Glomerular endothelial cell (primary cell): ENCODE data around the gene BAIAP2L2. TPM values are rescaled to one million over a fixed set of nuclear protein-coding genes. Genes with fewer than 3 reads are reported as not detected.
"Not testable (repeated sequence)": the region's sequence is repeated elsewhere in the genome, so short reads cannot be mapped to it uniquely, and the experiment has no call there.

ENCODE experiments used
- DNase-seq: peaks from one replicate; pipeline ENCODE4 v3.0.0-alpha.2; 2011; ENCODE audit warnings: low read depth, low spot score; ENCODE audit errors: extremely low read depth
- total RNA-seq: library from RNA; depleted of rRNA; stranded (reverse); fragments of >200 nt; gene quantifications from 2 replicates; pipeline ENCODE4 v1.2.3, GENCODE V29; 2015

The BAIAP2L2 gene
- total RNA-seq, 1 donor from 2014 or later = 0.93 TPM

DNA sequence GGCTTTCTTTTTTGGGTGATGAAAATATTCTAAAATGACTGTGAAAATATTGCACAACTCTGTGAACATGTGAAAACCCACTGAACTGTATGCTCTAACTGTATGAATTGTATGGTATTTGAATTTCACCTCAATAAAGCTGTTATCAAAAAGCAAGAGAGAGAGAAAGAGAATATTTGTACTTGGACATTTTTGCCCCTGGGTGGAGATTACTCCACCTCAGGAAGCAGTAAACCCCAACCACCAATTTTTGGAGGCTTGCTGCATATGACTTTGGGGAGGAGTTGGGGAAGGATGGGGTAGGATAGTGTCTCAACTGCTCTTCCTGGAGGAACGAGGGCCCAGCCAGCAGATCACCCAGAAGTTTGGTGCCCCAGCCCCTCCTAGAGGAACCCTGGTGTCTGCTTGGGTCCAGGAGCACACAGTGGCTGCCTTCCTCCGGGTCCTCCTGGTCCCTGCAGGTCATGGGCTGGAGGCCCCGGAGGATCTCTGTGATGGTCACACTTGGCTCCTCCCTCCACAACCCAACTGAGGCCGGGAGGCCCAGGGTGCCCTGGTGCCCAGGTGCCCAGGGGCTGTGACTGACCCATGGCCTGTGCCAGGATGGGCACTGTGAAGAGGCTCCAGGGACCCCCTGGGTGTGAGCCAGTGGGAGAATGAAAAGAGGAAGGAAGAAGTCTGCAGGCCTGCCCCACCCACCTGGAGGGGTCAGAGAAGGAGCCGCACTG, 68.6 kb downstream of the BAIAP2L2 start:
- DNase-seq = no peak

DNA sequence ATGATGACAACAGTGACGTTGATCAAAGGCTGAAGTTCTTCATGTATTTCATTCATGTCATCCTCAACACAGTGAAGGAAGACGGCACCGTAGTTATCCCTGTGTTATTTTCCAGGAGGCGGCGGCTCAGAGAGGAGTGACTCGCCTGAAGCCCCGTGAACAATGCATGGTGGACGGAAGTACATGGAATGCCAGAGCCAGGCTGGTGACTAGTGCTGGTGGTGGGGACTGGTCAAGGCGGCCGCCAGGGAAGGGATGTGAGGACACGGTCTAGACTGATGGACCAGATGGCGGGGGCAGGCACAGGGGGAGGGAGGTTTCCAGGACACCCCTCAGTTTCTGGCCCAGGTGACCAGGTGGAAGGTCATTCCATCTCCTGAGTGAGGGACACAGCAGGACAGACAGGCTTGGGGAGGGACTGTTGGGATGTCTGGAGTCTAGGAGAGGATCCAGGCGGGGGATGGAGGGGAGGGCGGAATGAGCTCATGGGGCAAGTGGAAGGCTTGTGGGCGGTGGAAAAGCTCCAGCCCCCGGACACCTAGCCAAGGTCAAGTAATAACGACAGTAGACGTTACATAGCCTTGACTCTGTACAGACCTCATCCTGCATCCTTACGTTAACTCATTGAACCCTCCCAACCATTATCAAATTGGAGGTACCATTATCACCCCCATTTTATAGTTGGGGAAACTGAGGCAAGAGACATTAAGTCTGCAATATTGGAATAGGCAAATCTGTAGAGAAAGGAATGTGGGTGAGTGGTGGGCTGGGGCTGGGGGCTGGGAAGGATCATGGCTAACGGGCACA, 69.3 kb downstream of the BAIAP2L2 start:
- DNase-seq = no peak

DNA sequence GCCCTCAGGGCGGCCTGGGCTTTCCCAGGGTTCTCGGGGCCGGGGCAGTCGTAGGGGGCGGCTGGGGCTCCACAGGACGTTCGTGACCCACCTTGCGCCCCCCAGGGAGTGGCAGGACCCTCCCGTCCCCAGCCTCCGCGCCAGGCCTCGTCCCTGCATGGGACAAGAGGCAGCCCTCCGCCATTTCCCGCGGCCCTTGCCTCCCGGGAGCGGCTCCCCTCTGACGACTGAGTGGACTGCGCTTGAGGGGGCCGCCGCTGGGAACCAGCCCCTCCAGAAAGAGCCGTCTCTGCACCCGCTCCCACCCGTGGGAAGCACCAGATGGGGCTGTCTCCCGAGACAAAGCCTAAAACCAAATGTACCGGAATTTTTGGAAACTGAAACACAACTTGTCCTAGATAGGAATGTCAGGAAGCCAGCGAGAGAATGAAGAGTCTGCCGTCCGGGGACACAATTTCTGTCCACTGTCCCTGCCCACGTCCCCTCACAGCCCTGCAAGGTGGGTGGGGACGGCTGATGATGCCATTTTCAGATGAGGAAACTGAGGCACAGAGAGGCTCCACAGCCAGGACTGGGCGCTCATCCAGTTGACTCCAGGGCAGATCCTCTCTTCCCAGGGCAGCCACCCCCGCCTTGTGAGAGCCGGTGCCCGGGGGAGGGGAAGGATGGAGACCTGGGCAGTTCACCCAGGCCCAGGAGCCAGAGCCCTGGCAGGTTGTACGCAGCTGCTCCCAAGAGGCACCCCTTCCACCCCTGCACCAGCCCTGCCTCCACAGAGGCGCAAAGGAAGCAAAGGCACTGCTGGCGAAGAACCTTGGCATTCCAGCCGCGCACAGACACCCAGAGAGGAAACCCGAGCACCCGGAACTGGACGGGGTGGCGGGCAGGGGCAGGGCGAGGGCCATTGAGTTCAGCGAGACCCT, 71.3 kb downstream of the BAIAP2L2 start:
- no peak for DNase-seq

DNA sequence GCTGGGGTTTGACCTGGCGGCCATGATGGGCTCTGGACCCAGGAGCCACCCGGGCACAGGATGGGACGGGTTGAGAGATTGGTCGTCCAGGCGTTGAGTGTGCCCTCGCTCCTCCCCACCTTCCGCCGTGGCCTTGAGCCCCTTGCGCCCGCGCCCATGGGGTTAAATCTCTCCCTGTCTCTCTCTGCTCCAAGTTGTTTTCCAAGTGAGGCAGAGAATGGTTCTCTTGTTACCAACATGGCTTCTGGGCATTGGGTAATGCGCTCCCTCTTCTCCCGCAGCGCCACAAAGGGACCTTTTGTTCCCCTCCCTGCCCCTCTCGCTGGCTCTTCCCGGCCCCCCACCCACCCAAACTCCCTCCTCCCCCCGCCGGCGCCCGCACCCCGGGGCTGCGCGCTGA, 72.1 kb downstream of the BAIAP2L2 start:
- no peak for DNase-seq

DNA sequence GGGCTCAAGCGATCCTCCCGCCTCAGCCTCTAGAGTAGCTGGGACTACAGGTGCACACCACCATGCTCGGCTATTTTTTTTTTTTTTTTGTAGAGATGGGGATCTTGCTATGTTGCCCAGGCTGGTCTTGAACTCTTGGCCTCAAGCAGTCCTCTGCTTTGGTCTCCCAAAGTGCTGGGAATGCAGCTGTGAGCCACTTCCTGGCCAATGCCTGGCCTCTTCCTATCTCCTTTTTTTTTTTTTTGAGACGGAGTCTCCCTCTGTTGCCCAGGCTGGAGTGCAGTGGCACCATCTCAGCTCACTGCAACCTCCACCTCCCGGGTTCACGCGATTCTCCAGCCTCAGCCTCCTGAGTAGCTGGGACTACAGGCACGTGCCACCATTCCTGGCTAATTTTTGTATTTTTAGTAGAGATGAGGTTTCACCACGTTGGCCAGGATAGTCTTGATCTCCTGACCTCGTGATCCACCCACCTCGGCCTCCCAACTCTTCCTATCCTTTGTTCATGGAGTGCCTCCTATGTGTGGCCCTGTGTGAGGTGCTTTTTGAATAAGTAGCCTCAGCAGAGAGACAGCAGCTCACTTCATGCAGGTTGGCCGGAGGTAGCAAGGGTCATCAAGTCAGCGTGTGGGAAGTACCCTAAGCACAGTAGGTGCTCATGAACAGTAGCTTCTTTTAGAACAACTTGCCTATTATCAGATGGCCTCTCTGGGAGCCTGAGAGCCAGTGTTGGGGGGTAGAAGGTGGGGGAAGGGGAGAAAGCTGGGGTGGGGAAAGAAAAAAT, 72.9 kb downstream of the BAIAP2L2 start:
- not testable (repeated sequence) for DNase-seq

DNA sequence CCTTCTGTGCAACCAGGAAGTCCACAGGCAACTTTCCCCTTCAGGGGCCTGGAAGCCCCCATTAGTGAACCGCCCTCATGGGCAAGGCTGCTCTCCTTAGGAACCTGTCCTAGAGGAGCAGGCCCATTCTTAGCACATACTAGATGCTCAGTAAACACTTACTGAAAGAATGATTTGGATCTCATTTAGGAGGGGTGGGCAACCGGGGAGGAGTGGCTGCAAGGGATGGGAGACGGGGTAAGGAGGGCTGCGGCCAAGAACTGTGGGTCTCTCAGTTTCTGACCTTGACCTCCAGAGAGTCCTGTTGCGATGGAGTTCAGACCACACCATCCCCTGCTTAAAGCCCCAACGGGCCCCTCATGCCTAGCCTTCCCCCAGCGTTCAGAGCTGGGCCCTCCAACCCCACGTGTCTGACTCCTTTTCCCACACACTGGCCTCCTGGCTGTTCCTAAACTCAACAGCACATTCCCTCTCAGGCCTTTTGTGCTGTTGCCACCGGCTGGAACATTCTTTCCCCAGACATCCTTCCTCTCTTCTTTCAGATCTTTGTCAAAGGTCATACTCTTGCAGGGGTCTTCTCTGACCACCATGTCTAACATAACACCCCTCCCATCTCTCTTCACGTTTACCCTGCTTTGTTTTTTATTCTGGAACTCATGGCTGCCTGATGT, 74.0 kb downstream of the BAIAP2L2 start:
- DNase-seq = no peak

DNA sequence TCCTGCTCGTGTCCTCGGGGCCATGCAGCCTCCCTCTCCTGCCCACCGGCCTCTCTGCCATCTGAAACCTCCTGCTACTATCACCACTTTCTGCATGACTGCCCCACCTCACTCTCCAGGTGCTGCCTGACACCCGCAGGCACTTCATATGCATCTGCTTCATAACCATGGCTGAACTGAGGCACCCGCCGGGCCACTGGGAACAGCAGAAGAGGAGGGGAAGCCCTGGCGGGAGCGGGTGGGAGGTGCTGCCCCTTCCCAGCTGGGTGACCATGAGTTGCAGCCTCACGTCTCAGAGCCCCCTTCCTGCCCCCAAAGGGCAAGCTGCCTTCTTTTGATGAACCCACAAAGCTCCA, 75.0 kb downstream of the BAIAP2L2 start:
- DNase-seq = no peak

Other genes starting within 250 kb of the BAIAP2L2 start
- 122 and 133 TPM in 2 replicates for gene MICALL1, start 204.4 kb downstream of the BAIAP2L2 start, total RNA-seq
- 0.41 TPM in 1 of 2 replicates, not detected in the other for gene C22orf23, start 157.1 kb downstream of the BAIAP2L2 start, total RNA-seq
- 93.6 and 115 TPM in 2 replicates for gene POLR2F, start 157.0 kb downstream of the BAIAP2L2 start, total RNA-seq
- not detected in 2 replicates for gene SOX10, start 126.1 kb downstream of the BAIAP2L2 start, total RNA-seq
- gene PICK1, start 53.3 kb downstream of the BAIAP2L2 start, total RNA-seq = 8.9 and 12.8 TPM in 2 replicates
- not detected in 2 replicates for gene SLC16A8, start 26.5 kb downstream of the BAIAP2L2 start, total RNA-seq
- gene PLA2G6, start 71.1 kb upstream of the BAIAP2L2 start, total RNA-seq = 4.7 and 7.6 TPM in 2 replicates
- gene MAFF, start 91.3 kb upstream of the BAIAP2L2 start, total RNA-seq = 91.0 and 119 TPM in 2 replicates
- 128 and 165 TPM in 2 replicates for gene TMEM184B, start 162.3 kb upstream of the BAIAP2L2 start, total RNA-seq
- 142 and 187 TPM in 2 replicates for gene CSNK1E, start 206.7 kb upstream of the BAIAP2L2 start, total RNA-seq